K562 (cell line): ENCODE measurements around the gene ASCC2. TPM values are rescaled to one million over a fixed set of nuclear protein-coding genes. Genes with fewer than 3 reads are reported as not detected.

Experiments
- CC2D1A ChIP-seq: fragments of 450-650 bp; IDR thresholded peaks from 2 replicates; pipeline ENCODE4 v1.6.1; 2017; ENCODE audit warnings: mild to moderate bottlenecking
- ETV6 ChIP-seq, 3 experiments: fragments of 150-350 bp in 1 of 3; sonication (generic) in 1 of 3; formaldehyde crosslinking in 1 of 3; IDR thresholded peaks; 2 replicates each; pipeline versions ENCODE4 v1.6.1 to v1.8.0; 2014 to 2022; ENCODE audit warnings: borderline replicate concordance in 2 of 3, low read depth in 2 of 3, antibody characterized with exemption in 1 of 3, low read length in 1 of 3, mild to moderate bottlenecking in 1 of 3, missing genetic modification reagents in 1 of 3
- HLTF ChIP-seq: fragments of 450-650 bp; IDR thresholded peaks from 2 replicates; pipeline ENCODE4 v1.6.1; 2016
- NFIC ChIP-seq: fragments of 450-650 bp; IDR thresholded peaks from 2 replicates; pipeline ENCODE4 v1.6.1; 2017; ENCODE audit warnings: mild to moderate bottlenecking, inconsistent platforms
- PML ChIP-seq: IDR thresholded peaks from 2 replicates; pipeline ENCODE4 v1.6.1; 2012; ENCODE audit warnings: low read length, inconsistent platforms
- RFX5 ChIP-seq: IDR thresholded peaks from 2 replicates; pipeline ENCODE4 v1.6.1; 2011; ENCODE audit warnings: low read depth, mild to moderate bottlenecking, improper control_type of control experiment, low read length
- SIN3A ChIP-seq, 2 experiments: fragments of 150-350 bp in 1 of 2; IDR thresholded peaks; 2 replicates each; pipeline ENCODE4 v1.6.1; 2011 to 2016; ENCODE audit warnings: borderline replicate concordance in 2 of 2, low read depth in 2 of 2, low read length in 2 of 2, mild to moderate bottlenecking in 2 of 2, moderate library complexity in 2 of 2; ENCODE audit not compliant: control insufficient read depth in 1 of 2
- SRF ChIP-seq, 2 experiments: fragments of 250-450, 450-650 bp in 1 of 2; sonication (Bioruptor Pico) in 1 of 2; sonication (generic) in 1 of 2; formaldehyde crosslinking; IDR thresholded peaks; 2 replicates each; pipeline versions ENCODE4 v1.5.0 to v1.5.1; 2020 to 2022; ENCODE audit warnings: mild to moderate bottlenecking in 1 of 2, missing genetic modification reagents in 1 of 2
- TEAD2 ChIP-seq: fragments of 450-650 bp; IDR thresholded peaks from 2 replicates; pipeline ENCODE4 v1.6.1; 2016; ENCODE audit warnings: missing genetic modification characterization, control low read depth, missing compliant biosample characterization
- TEAD4 ChIP-seq, 2 experiments: sonication (generic) in 1 of 2; formaldehyde crosslinking in 1 of 2; IDR thresholded peaks; 2 replicates each; pipeline versions ENCODE4 v1.6.1 to v1.8.0; 2012 to 2022; ENCODE audit warnings: borderline replicate concordance in 1 of 2, inconsistent platforms in 1 of 2, low read length in 1 of 2, mild to moderate bottlenecking in 1 of 2, missing genetic modification reagents in 1 of 2
- THAP12 ChIP-seq: fragments of 250-450 bp; sonication (Bioruptor Pico); IDR thresholded peaks from 2 replicates; pipeline ENCODE4 v1.9.0; 2021; ENCODE audit warnings: mild to moderate bottlenecking, inconsistent platforms
- TRIM24 ChIP-seq, 2 experiments: fragments of 450-650 bp; IDR thresholded peaks; 2 replicates each; pipeline ENCODE4 v1.6.1; 2016
- ZNF318 ChIP-seq, 2 experiments: fragments of 450-650 bp; IDR thresholded peaks; 2 replicates each; pipeline ENCODE4 v1.6.1; 2016; ENCODE audit warnings: mild to moderate bottlenecking in 2 of 2, borderline replicate concordance in 1 of 2, low read depth in 1 of 2, moderate library complexity in 1 of 2
- ZNF707 ChIP-seq: fragments of 250-450 bp; sonication (Bioruptor Pico); conservative IDR thresholded peaks from 2 replicates; pipeline ENCODE4 v1.8.0; 2022; ENCODE audit warnings: inconsistent platforms, mild to moderate bottlenecking, moderate library complexity
- polyA plus RNA-seq, 8 experiments: library from polyadenylated mRNA; depleted of rRNA in 4 of 8; stranded (reverse) in 5 of 8; unstranded in 3 of 8; fragments of >200 nt; fragmentation: Nextera tagmentation in 2 of 8; fragmentation: Illumina TruSeq in 1 of 8; extraction: Ambion mirVana in 2 of 8; extraction: Trizol in 1 of 8; gene quantifications; 2 replicates each; pipeline versions ENCODE4 v1.2.1 to v1.2.3, GENCODE V29; 2011 to 2014; ENCODE audit warnings: inconsistent platforms in 1 of 8, missing spikeins in 1 of 8
- total RNA-seq, 7 experiments: library from RNA; depleted of rRNA in 6 of 7; stranded (reverse); fragments of >200 nt in 6 of 7; fragmentation: Illumina TruSeq in 2 of 7; extraction: Trizol in 2 of 7; gene quantifications; 2 replicates each; pipeline versions ENCODE4 v1.2.1 to v1.2.3, GENCODE V29; 2011 to 2021; ENCODE audit warnings: low replicate concordance in 1 of 7

ASCC2 gene
- total and polyA plus RNA-seq, 9 of the 15 experiments (the other 6 are each of a cell fraction or from before 2014, with no cell fraction given): 4.0 to 46.7 (median 26.8) TPM

- TF ChIP-seq THAP12 (CRISPR knock-in tag) (no peak), NFIC (peak; percentile 100), TRIM24 (IDR thresholded peaks at IDR 0.05) (peak; percentile 71 to 82; a peak in 3 of 4 replicates), PML (peak; percentile 74; the same call in 1 of the 2 replicates), ETV6 (IDR thresholded peaks at IDR 0.05; ENCODE audit: borderline replicate concordance in 1 of 2, low read depth in 2 of 2, low read length in 1 of 2) (peak in 1 of 2 experiments; percentile 57; a peak in 2 of 4 replicates), ETV6 (CRISPR knock-in tag; IDR thresholded peaks at IDR 0.05; ENCODE audit: borderline replicate concordance) (no peak), TEAD2 (tag) (0 out of 2 replicates have a peak, but pooled peaks have one; percentile 12), SRF (CRISPR knock-in tag; IDR thresholded peaks at IDR 0.05) (peak in 1 of 2 experiments; percentile 51; a peak in 1 of 4 replicates), TEAD4 (IDR thresholded peaks at IDR 0.05; ENCODE audit: low read length) (peak; percentile 93), TEAD4 (CRISPR knock-in tag; IDR thresholded peaks at IDR 0.05; ENCODE audit: borderline replicate concordance) (no peak), CC2D1A (peak; percentile 88; the same call in 1 of the 2 replicates), RFX5 (no peak), HLTF (0 out of 2 replicates have a peak, but pooled peaks have one; percentile 51), ZNF707 (CRISPR knock-in tag) (no peak), SIN3A (IDR thresholded peaks at IDR 0.05; ENCODE audit: borderline replicate concordance in 2 of 2, control insufficient read depth in 1 of 2, low read depth in 2 of 2, low read length in 2 of 2) (peak; percentile 39 to 65; a peak in 1 of 4 replicates), ZNF318 (IDR thresholded peaks at IDR 0.05; ENCODE audit: borderline replicate concordance in 1 of 2, low read depth in 1 of 2) (peak in 1 of 2 experiments; percentile 98; a peak in 2 of 4 replicates)
Observed at GRCh38 chr22:29821291-29822016, 16.6 kb downstream of the ASCC2 start (continued).
